Neutrophil (primary cell): ENCODE results near the gene RIMBP2.

Experiments
- H3K27ac ChIP-seq: fragments of 200-600 bp; sonication (generic); 2 replicates; pipeline ENCODE4 v1.5.1; 2016; ENCODE audit warnings: mild to moderate bottlenecking, moderate library complexity
- H3K27me3 ChIP-seq: fragments of 200-600 bp; sonication (generic); 2 replicates; pipeline ENCODE4 v1.6.0; 2016; ENCODE audit warnings: mild to moderate bottlenecking
- H3K36me3 ChIP-seq: fragments of 200-600 bp; sonication (generic); 2 replicates; pipeline ENCODE4 v1.5.1; 2017
- H3K4me1 ChIP-seq, 2 experiments: fragments of 200-600 bp in 1 of 2; sonication (generic) in 1 of 2; 1 replicate in 1 of 2; 2 replicates in 1 of 2; pipeline versions ENCODE4 v1.5.1 to v1.6.1; 2013 to 2016; ENCODE audit warnings: low read depth in 1 of 2, low read length in 1 of 2, mild to moderate bottlenecking in 1 of 2, moderate library complexity in 1 of 2; ENCODE audit not compliant: control insufficient read depth in 1 of 2, insufficient read depth in 1 of 2
- H3K4me3 ChIP-seq, 2 experiments: fragments of 200-600 bp in 1 of 2; sonication (generic) in 1 of 2; 1 replicate in 1 of 2; 2 replicates in 1 of 2; pipeline ENCODE4 v1.5.1; 2013 to 2016; ENCODE audit warnings: low read depth in 1 of 2, low read length in 1 of 2, mild to moderate bottlenecking in 1 of 2, moderate library complexity in 1 of 2
- H3K9me3 ChIP-seq: fragments of 200-600 bp; sonication (generic); 2 replicates; pipeline ENCODE4 v1.5.1; 2016
- CTCF ChIP-seq: fragments of 200-600 bp; sonication (generic); IDR thresholded peaks from 2 replicates; pipeline ENCODE4 v1.5.1; 2016; ENCODE audit warnings: antibody characterized with exemption

RIMBP2 gene

GRCh38 chr12:130489293-130489692 is 226.8 kb downstream of the RIMBP2 start:
- Histone ChIP-seq H3K36me3 (no peaks in the 10 kb centered on the region), H3K4me3 (no peak overlapping the region), H3K27ac (no peak overlapping the region), H3K4me1 (no peaks in the 10 kb centered on the region), H3K9me3 (no peaks in the 10 kb centered on the region), H3K27me3 (no peaks in the 10 kb centered on the region)
- TF ChIP-seq CTCF = no peak

- Histone ChIP-seq H3K4me3 (no peak overlapping the region), H3K36me3 (no peaks in the 10 kb centered on the region), H3K4me1 (no peaks in the 10 kb centered on the region), H3K9me3 (no peaks in the 10 kb centered on the region), H3K27ac (no peak overlapping the region), H3K27me3 (no peaks in the 10 kb centered on the region)
- no peak for TF ChIP-seq CTCF
These were observed 227.8 kb downstream of the RIMBP2 start for GRCh38 chr12:130488358-130488710.

- no peaks in the 10 kb centered on the region for H3K27me3 ChIP-seq
- no peaks in the 10 kb centered on the region for H3K36me3 ChIP-seq
- TF ChIP-seq CTCF = no peak
- no peaks in the 10 kb centered on the region for H3K9me3 ChIP-seq
- H3K27ac ChIP-seq = no peak overlapping the region
- no peaks in the 10 kb centered on the region for H3K4me1 ChIP-seq
- no peak overlapping the region for H3K4me3 ChIP-seq
These were observed 228.3 kb downstream of the RIMBP2 start for GRCh38 chr12:130487636-130488357.

- no peaks in the 10 kb centered on the region for H3K27me3 ChIP-seq
- H3K27ac ChIP-seq = no peak overlapping the region
- no peaks in the 10 kb centered on the region for H3K4me1 ChIP-seq
- H3K36me3 ChIP-seq = no peaks in the 10 kb centered on the region
- no peaks in the 10 kb centered on the region for H3K9me3 ChIP-seq
- H3K4me3 ChIP-seq = no peak overlapping the region
- no peak for TF ChIP-seq CTCF
These were observed 229.1 kb downstream of the RIMBP2 start for GRCh38 chr12:130486891-130487416.

- Histone ChIP-seq H3K36me3 (no peaks in the 10 kb centered on the region), H3K9me3 (no peaks in the 10 kb centered on the region), H3K27me3 (peaks cover 5% of the 10 kb centered on the region), H3K4me3 (no peak overlapping the region), H3K27ac (no peak overlapping the region), H3K4me1 (no peaks in the 10 kb centered on the region)
- no peak for TF ChIP-seq CTCF
These were observed 230.0 kb downstream of the RIMBP2 start for GRCh38 chr12:130486146-130486435.
